Thyroid gland (tissue), 4 donors: ENCODE data around the gene PLEKHM1.
"Not testable (repeated sequence)": the region's sequence is repeated elsewhere in the genome, so short reads cannot be mapped to it uniquely, and the experiment has no call there.

ENCODE experiments used
- POLR2A ChIP-seq, 2 donors: fragments of 450-650 bp; IDR thresholded peaks; one replicate each; pipeline ENCODE4 v1.6.1; 2017; ENCODE audit warnings: antibody characterized with exemption in 2 of 2, mild to moderate bottlenecking in 2 of 2, moderate library complexity in 1 of 2
- TF ChIP-seq, protein P1 (sequence below), 6 experiments: fragments of 200-600 bp in 3 of 6; fragments of 450-650 bp in 3 of 6; sonication (generic) in 3 of 6; IDR thresholded peaks; one replicate each; pipeline ENCODE4 v1.5.1; 2016 to 2019; ENCODE audit warnings: antibody characterized with exemption in 6 of 6, mild to moderate bottlenecking in 2 of 6, inconsistent platforms in 1 of 6, moderate library complexity in 1 of 6

- TF ChIP-seq, protein P1, sequence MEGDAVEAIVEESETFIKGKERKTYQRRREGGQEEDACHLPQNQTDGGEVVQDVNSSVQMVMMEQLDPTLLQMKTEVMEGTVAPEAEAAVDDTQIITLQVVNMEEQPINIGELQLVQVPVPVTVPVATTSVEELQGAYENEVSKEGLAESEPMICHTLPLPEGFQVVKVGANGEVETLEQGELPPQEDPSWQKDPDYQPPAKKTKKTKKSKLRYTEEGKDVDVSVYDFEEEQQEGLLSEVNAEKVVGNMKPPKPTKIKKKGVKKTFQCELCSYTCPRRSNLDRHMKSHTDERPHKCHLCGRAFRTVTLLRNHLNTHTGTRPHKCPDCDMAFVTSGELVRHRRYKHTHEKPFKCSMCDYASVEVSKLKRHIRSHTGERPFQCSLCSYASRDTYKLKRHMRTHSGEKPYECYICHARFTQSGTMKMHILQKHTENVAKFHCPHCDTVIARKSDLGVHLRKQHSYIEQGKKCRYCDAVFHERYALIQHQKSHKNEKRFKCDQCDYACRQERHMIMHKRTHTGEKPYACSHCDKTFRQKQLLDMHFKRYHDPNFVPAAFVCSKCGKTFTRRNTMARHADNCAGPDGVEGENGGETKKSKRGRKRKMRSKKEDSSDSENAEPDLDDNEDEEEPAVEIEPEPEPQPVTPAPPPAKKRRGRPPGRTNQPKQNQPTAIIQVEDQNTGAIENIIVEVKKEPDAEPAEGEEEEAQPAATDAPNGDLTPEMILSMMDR (IDR thresholded peaks at IDR 0.05) = not testable (repeated sequence)
- TF ChIP-seq POLR2A (IDR thresholded peaks at IDR 0.05) = not testable (repeated sequence)
Observed at GRCh38 chr17:45440839-45441515, 49.5 kb downstream of the PLEKHM1 start.
